Aorta (tissue), 5 donors: Measurements from ENCODE around the gene NFKBIE. TPM values are rescaled to one million over a fixed set of nuclear protein-coding genes. Genes with fewer than 3 reads are reported as not detected.
A peak's percentile ranks its signal among the peaks of the same experiment; 100 is the strongest.

Experiments used
- ATAC-seq: fragments of 200-7000 bp; cut with Tn5 transposase; one replicate; pipeline ENCODE4 v1.9.1; 2022; ENCODE audit warnings: moderate library complexity; ENCODE audit not compliant: low FRiP score
- DNase-seq, 2 donors: peaks; one replicate each; pipeline ENCODE4 v3.0.0-alpha.2; 2020
- H3K27ac ChIP-seq, 2 donors: one replicate each; pipeline ENCODE4 v1.5.1; 2013; ENCODE audit warnings: low read length in 2 of 2, mild to moderate bottlenecking in 2 of 2, moderate library complexity in 2 of 2, control low read depth in 1 of 2, inconsistent platforms in 1 of 2, low read depth in 1 of 2
- H3K27me3 ChIP-seq, 2 donors: one replicate each; pipeline ENCODE4 v1.6.1; 2013; ENCODE audit warnings: control low read depth in 1 of 2, low read length in 1 of 2, mild to moderate bottlenecking in 1 of 2, moderate library complexity in 1 of 2; ENCODE audit not compliant: insufficient read depth in 2 of 2, control insufficient read depth in 1 of 2
- H3K36me3 ChIP-seq, 2 donors: one replicate each; pipeline ENCODE4 v1.6.1; 2013; ENCODE audit warnings: control low read depth in 1 of 2, low read length in 1 of 2, mild to moderate bottlenecking in 1 of 2; ENCODE audit not compliant: insufficient read depth in 2 of 2, control insufficient read depth in 1 of 2
- H3K4me1 ChIP-seq, 2 donors: one replicate each; pipeline ENCODE4 v1.6.1; 2013; ENCODE audit warnings: low read length in 2 of 2, control low read depth in 1 of 2, mild to moderate bottlenecking in 1 of 2, moderate library complexity in 1 of 2; ENCODE audit not compliant: insufficient read depth in 2 of 2, control insufficient read depth in 1 of 2
- H3K4me3 ChIP-seq, 2 donors: one replicate each; pipeline ENCODE4 v1.5.1; 2013; ENCODE audit warnings: low read length in 2 of 2, control low read depth in 1 of 2, mild to moderate bottlenecking in 1 of 2
- H3K9me3 ChIP-seq: one replicate; pipeline ENCODE4 v1.6.1; 2013; ENCODE audit warnings: mild to moderate bottlenecking, low read length; ENCODE audit not compliant: control insufficient read depth
- WGBS, 2 donors: extraction: QIAGEN DNeasy Blood & Tissue Kit; methylation state at CpG; one replicate each; pipeline ENCODE4 v1.1.7; 2013; 5-methylcytosine and 5-hydroxymethylcytosine counted together
- intact Hi-C, 2 donors: fragments of 100-400 bp; cut with DNase I; formaldehyde crosslinking; loops; one replicate each; pipeline versions ENCODE4 v1.14.2 to v1.15.0; 2022
- polyA plus RNA-seq, 2 donors: library from polyadenylated mRNA; stranded (reverse); fragments of 200-250 nt; gene quantifications; one replicate each; pipeline ENCODE4 v1.2.3, GENCODE V29; 2013
- total RNA-seq, 2 donors: library from RNA; stranded (reverse); fragmentation: NEBNext Ultra II Directional; extraction: Animal tissue kit (Norgen Biotek cat#: 25700); gene quantifications; one replicate each; pipeline ENCODE4 v1.2.1, GENCODE V29; 2021
- donor health status: healthy with polysubstance abuse.
- donor health status: Bipolar disorder and iron deficiency.
- donor health status: DM: no; HTN: no; CAD: no.
- donor health status: DM: no; HTN: no; CAD: no.
- donor health status: DM: yes; HTN: yes; CAD: no.

The NFKBIE gene
- total and polyA plus RNA-seq, 4 donors = 3.5 to 10.9 (median 4.9) TPM

DNA sequence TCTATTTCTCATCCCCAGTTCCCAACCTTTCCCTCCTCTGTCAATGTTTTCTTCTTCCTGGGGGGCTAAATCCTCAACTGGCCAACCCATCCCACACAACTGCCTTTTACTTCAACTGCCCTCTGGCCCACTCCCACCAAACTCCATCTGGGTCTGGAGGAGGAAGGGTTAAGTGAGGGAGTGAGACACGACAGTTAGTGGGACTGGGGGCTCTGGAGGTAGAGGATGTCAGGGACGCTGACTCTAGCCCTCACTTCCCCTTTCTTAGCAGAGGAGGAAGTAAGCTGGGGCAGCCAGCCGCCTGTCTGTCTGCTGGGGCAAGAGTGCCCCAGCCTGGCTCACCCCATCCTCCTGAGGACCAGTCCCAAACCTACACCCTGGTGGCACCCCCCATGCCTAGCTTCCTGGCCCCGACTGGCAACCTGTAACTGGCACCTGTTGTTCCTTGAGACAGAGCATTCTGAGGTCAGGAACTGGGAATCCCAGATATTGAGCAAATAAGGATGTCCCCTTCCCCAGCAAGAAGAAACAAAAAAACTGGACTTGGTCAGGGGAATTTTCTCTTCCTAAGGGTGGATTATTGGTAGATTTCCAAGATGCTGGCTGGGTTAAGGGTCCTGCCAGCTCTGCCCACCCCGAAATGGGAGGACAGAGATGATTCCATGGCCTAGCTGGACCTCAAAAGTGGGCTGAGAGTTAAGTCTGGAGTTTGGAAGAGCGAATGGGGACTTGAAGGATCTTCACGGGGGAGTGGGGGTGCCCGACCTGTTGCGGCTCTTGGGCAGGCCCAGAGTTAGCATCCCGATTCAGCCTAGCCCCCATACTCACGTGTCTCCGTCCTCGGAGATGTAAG, 971 bp downstream of the NFKBIE start:
- Histone ChIP-seq H3K36me3 (no peaks in the 10 kb centered on the region), H3K27ac (no peak overlapping the region), H3K9me3 (no peaks in the 10 kb centered on the region), H3K27me3 (no peaks in the 10 kb centered on the region), H3K4me3 (peak overlapping the region; percentile 20 to 74), H3K4me1 (peaks cover 0 to 4% of the 10 kb centered on the region in 2 donors)
- ATAC-seq (no peak), DNase-seq (peak; percentile 78 to 81)
- 13 to 15% methylated on average over 13 of the region's 13 CpGs for WGBS, 2 donors
- intact Hi-C loops = loop anchor here (5.0 kb wide), 2 partner anchors 38 to 43 kb away; no protein-coding TSS in a partner anchor

DNA sequence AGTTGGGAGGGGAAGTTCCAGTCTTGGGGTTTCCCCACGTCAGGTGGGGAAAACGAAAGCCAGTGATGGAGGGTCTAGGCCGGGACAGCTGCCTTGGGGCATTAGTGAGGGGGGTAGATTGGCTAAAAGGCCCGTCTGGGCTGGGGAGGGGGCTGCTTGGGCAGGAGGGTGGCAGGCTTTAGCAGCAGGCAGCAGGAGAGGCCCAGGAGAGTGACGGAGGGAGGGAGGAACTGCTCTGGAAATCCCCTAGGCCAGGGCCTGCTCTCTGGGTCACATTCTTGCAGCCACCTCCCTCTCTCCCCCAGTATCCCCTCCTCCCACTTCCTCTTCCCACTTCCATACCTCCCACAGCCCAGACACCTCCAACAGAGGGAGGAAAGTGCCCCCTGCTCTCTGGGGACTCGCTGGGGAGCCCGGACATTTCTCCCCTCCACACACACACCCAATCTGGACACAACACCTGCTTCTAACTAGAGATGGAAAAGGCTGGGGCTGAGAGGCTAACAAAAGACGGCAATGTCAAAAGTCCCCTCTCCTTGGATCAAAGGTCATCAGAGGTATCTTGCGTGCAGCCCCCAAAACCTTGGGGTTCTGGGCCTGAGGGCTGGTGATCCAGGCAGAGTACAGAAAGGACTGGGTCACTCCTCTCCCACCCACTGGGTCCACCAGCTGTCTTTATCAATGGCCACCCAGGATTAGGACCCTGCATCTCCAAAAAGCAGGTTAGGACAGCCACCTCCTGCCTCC, 1.8 kb downstream of the NFKBIE start:
- intact Hi-C loops = no loop called here
- 61 to 67% methylated on average over 9 of the region's 9 CpGs for WGBS, 2 donors
- no peak overlapping the region for H3K27ac ChIP-seq
- H3K9me3 ChIP-seq = no peaks in the 10 kb centered on the region
- H3K4me3 ChIP-seq = no peak overlapping the region
- H3K4me1 ChIP-seq = peaks cover 0 to 4% of the 10 kb centered on the region in 2 donors
- DNase-seq (peak in 1 of 2 donors; percentile 67), ATAC-seq (no peak)
- H3K27me3 ChIP-seq = no peaks in the 10 kb centered on the region
- H3K36me3 ChIP-seq = no peaks in the 10 kb centered on the region

DNA sequence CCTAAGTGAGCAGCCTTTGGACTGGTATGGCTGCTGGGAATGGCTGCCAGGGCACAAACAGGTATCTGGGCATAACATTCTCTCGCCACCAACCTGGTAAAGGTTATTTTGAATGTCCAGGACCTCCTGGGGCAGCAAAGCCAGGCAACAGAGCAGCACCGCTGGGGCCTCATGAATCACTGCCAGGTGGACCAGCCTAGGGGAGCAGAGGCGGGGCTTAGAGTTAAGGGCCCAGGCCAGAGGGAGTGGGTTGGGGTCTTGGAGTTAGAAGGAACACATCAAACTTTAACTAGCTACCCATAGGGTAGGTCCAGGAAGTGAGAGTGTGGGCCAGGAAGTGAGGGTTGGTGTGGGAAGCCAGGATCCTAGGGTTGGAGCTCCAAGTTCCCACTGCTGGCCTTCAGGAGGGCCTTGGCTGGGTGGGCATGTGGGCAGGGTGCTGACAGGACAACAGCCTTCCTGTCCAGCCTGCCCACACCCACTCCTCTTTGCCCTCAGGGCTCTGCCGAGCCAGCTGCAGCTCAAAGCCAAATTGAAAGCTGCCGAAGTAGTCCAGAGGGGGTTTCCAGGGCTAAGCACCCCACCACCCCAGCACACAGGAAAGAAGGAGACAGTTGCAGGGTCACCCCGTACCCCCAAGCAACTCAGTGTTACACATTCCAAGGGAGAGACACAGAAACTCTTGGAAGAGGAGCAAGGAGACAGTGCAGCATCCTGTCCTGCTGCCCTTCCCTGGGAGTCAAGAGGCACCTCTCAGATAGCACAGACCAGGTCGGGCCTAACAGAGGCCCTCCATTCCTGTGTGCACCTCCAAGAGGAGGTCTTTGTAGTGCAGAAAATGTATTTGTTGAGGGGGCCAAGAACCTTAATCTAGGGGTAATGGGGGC, 2.6 kb downstream of the NFKBIE start:
- DNase-seq = peak in 1 of 2 donors; percentile 71
- Histone ChIP-seq H3K4me1 (peaks cover 0 to 4% of the 10 kb centered on the region in 2 donors), H3K27ac (no peak overlapping the region), H3K27me3 (no peaks in the 10 kb centered on the region), H3K36me3 (no peaks in the 10 kb centered on the region), H3K9me3 (no peaks in the 10 kb centered on the region), H3K4me3 (no peak overlapping the region)
- ATAC-seq = no peak
- intact Hi-C loops = no loop called here
- WGBS, 2 donors = 68 to 79% methylated on average over 7 of the region's 7 CpGs

DNA sequence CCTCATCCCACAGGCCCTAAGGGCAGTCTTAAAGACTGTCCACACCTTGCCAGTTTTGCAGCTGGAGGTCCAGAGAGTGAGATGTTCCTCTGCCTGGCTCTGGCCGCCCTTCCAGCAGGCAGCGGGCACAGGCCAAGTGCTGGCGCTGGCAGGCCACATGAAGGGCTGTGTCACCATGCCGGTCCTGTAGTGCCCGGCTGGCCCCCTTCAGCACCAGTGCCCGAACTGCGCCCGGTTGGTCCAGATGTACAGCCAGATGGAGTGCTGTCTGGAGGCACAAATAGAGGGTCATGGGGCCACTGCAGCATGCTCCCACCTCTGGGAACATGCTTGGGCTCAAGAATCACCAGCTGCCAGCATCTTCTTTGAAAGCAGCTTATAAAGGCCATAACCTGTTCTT, 3.8 kb downstream of the NFKBIE start:
- 89 to 93% methylated on average over 8 of the region's 8 CpGs for WGBS, 2 donors
- H3K4me1 ChIP-seq = peaks cover 0 to 4% of the 10 kb centered on the region in 2 donors

DNA sequence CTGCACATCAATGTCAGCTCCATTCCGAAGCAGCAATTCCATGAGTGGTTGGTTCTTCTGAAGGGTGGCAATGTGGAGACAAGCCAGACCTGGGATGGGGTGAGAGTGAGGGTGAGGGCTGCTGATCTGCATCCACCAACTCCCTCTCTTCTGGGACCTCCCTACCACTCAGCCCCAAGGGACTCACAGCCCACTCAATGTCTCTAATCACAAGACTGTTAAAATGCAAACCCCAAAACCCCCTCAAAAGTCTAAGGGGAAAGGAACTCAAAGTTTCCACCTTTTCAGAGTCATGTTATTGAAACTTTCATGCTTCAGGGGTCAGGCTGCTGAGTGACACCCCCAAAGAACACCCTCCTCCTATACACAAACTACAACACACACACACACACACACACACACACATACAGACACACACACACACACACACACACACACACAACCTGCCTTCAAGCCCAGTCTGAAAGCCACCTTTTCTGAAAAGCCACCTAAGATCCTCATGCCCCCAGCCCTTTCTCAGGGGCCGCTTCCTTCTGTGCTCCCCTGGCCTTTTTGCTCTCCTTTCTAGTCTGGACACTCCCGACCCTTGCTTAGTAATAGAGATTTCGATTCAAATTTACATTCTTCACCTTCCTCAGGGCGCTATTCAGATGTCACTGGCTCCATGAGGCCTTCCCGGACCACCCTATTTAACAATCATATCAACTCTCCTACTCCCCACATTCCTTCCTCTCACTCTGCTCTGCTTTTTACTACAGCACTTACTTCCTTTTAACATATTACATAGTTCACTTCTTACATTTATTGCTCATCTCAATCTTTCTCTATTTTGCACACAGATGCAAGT, 4.7 kb downstream of the NFKBIE start:
- DNase-seq (peak in 1 of 2 donors; percentile 37), ATAC-seq (no peak)
- intact Hi-C loops = no loop called here
- Histone ChIP-seq H3K4me3 (no peak overlapping the region), H3K4me1 (peaks cover 0 to 6% of the 10 kb centered on the region in 2 donors), H3K9me3 (no peaks in the 10 kb centered on the region), H3K27ac (no peak overlapping the region), H3K36me3 (no peaks in the 10 kb centered on the region), H3K27me3 (no peaks in the 10 kb centered on the region)
- 92 to 98% methylated on average over 6 of the region's 6 CpGs for WGBS, 2 donors

More for the DNA sequence above, 3.8 kb downstream of the NFKBIE start:
- no peaks in the 10 kb centered on the region for H3K36me3 ChIP-seq
- H3K27ac ChIP-seq = no peak overlapping the region
- no peaks in the 10 kb centered on the region for H3K27me3 ChIP-seq
- ATAC-seq (no peak), DNase-seq (peak in 1 of 2 donors; percentile 60)
- no peak overlapping the region for H3K4me3 ChIP-seq
- intact Hi-C loops = no loop called here
- H3K9me3 ChIP-seq = no peaks in the 10 kb centered on the region

DNA sequence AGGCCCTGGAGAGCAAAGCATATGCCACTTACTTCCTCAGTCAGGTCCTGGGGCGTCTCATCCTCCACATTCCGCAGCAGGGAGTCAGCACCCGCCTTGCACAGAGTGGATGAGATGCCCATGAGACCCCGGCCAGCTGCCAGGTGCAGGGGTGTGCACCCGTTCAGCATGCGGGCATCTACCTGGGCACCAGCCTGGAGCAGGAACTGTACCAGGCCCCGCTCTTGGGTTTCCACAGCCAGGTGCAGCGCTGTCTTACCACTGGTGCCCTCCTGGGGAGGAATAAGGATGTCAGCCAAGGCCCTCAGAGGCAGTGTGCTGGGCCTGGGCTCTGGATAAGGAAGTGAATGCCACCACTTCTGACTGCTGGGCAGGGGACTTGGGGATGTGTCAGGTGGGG, 5.3 kb downstream of the NFKBIE start:
- H3K9me3 ChIP-seq = no peaks in the 10 kb centered on the region
- no peaks in the 10 kb centered on the region for H3K36me3 ChIP-seq
- H3K27ac ChIP-seq = no peak overlapping the region
- DNase-seq (peak in 1 of 2 donors; percentile 69), ATAC-seq (no peak)
- WGBS, 2 donors = 96 to 97% methylated on average over 8 of the region's 8 CpGs
- peaks cover 0 to 6% of the 10 kb centered on the region in 2 donors for H3K4me1 ChIP-seq
- no peak overlapping the region for H3K4me3 ChIP-seq
- H3K27me3 ChIP-seq = no peaks in the 10 kb centered on the region
- intact Hi-C loops = no loop called here

DNA sequence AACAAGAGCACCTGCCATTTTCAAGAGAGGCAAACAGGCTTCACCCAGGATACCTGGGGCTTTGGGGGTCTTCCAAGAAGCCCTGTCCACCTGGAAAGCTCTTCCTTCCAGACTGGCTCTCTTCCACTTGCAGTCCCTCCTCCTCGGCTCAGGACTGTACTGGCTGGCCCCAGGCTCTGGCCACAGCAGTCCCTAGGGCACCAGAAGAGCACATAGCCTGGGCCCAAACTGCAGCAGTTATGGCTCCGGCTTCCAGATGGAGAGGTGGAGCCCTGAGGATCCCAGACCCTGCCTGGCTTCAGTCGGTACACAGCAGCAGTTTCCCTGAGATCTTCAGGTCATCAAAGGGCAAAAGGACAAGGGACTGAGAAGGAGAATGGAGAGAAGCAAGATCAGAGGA, 6.4 kb downstream of the NFKBIE start:
- Histone ChIP-seq H3K27ac (no peak overlapping the region), H3K4me3 (no peak overlapping the region), H3K4me1 (peaks cover 0 to 2% of the 10 kb centered on the region in 2 donors), H3K36me3 (peaks cover 0 to 1% of the 10 kb centered on the region in 2 donors), H3K9me3 (no peaks in the 10 kb centered on the region), H3K27me3 (no peaks in the 10 kb centered on the region)
- no peak for ATAC-seq
- 93 to 94% methylated on average over 3 of the region's 3 CpGs for WGBS, 2 donors
- intact Hi-C loops = loop anchor here in 1 of 2 donors (5.0 kb wide), 2 partner anchors 87 to 162 kb away; no protein-coding TSS in a partner anchor
- DNase-seq = peak in 1 of 2 donors; percentile 59
